ENCODE data around the gene CLPSL2.

Gene CLPSL2

GRCh38 chr6:35747877-35748276 is 28.5 kb upstream of the CLPSL2 start:
- no peak for DNase-seq

DNA sequence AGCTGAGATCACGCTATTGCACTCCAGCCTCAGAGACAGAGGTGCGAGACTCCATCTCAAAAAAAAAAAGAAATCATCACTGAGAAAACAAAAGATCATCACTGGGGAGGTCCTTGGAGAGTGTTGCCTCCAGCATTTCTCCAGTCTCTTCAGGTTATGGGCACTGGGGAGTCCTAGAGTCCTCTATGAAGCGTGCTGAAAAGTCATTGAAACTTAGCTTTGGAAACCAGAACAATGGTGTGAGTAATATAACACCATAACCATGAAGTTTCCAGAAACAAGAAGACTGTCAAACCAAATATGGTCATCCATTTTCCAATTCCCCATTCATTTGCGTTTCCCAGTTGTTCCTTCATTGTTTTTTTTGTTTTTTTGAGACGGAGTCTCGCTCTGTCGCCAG is 25.8 kb upstream of the CLPSL2 start:
- no peak for DNase-seq

- no peak for DNase-seq
Measured at GRCh38 chr6:35751594-35751993, 24.8 kb upstream of the CLPSL2 start.

- no peak for DNase-seq
Measured at GRCh38 chr6:35752330-35752729, 24.1 kb upstream of the CLPSL2 start.

DNA sequence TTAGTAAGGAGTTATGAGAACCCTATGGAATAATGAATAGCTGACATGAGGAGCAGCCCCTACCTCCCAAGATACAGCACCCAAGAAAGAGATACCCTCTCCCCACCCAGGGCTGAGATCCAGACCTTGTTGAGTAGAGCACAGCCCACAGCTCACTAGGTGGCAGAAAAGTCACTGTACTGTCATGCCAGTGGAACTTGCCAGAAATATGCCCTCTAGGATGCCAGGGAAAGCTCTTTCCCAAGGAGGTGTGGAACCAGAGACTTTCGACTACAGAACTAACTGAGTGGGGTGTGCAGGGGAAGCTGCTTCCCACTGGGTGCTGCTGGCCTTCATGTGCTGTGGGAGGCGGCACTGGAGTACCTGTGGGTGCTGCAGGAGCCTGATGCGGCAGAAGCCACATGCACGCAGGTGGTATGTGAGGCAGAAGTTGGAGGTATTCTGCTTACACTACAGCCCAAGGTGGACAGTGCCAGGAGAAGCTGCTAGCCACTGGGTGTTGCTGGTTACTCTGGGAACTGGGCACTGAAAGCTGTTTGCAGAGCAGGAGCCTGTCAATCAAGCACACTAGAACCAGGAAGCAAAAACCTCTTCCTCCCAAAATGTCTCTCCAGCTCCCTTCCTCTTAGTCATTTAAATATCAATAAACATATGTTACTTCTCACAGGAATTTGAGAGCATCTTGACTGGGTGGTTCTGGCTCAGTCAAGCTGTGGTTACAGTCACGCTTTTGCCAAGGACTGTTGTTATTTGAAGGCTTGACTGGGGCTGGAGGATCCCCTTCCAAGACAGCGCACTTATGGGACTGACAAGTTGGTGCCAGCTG is 21.7 kb upstream of the CLPSL2 start:
- DNase-seq: no peak

DNA sequence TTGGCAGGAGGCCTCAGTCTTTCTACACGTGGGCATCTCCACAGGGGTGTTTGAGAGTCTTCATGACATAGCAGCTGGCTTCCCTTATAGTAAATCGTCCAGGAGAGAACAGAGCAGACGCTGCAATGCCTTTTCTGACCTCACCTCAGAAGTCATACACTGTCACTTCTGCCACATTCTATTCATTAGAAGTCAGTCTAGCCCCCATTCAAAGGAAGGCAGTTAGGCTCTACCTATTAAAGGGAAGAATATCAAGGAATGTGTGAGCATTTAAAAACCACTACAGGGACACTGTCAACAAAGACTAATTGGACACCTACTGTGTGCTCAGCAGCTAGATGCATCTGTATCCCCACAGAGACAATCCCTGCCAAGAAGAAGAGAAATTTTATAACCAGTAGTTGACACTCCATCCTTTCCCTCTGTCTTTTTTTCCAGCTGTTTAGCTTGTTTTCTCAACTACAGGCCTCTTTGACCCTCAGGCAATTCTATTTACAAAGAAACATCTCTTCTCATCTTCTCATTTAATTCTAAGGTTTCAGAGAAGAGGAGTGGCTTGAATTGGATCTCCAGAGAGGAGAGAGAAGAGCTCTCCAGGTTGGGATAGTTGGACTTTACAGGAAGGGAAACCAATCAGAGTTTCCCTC is 21.0 kb upstream of the CLPSL2 start:
- no peak for DNase-seq

DNA sequence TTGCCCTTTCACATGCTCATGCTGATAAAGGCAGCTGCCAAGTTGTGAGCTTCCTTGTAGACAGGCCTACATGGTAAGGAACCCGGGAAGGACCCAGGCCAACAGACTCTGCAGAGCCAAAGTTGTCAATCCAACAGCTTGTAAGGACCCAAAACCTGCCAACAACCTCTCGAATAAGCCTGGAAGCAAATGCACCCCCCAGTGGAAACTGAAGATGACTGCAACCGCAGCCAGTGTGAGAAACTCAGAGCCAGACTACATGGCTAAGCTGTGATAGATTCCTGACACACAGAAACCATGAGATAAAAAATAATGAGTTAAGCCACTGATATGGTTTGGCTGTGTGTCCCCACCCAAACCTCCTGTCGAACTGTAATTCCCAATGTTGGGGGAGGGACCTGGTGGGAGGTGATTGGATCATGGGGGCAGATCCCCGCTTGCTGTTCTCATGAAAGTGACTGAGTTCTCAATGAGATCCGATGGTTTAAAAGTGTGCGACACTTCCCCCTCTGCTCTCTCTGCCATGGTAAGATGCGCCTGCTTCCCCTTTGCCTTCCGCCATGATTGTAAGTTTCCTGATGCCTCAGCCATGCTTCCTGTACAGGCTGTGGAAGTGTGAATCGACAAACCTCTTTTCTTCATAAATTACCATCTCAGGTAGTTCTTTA is 18.8 kb upstream of the CLPSL2 start:
- no peak for DNase-seq

GRCh38 chr6:35759426-35759825 is 17.0 kb upstream of the CLPSL2 start:
- no peak for DNase-seq

DNA sequence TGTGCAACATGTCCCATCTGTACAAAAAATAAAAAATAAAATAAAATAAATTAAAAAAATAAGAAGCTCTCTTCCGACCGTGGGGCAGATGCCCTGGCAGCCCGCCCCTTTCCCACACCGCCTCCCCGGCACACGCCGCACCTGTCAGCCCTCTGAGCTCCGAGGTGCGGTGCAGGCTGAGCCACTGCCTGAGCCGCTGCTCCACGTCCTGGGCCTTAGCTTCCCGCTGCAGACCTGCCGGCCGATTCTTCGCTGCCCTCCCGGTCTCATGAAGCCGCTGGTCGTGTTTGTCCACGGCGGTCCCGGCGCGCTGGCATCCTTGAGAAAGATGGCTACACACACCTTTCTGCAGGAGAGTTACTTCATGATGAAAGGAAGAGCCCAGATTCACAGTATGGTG is 10.7 kb upstream of the CLPSL2 start:
- DNase-seq: no peak

GRCh38 chr6:35769211-35769610 is 7.2 kb upstream of the CLPSL2 start:
- no peak for DNase-seq

DNA sequence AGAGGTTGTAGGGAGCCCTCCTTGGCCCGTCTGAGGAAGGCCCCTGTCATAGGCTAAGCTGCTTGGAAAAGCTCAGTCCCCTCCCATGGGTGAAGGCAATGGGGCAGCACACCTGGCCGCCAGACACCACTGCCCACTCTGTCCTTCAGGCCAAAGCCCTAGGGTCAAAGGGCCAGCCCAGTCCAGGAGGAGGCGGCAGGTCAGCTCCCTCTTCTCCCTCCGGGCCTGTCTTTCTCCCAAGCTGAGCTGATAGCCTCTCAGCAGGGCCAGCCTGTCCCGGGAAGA is 5.1 kb upstream of the CLPSL2 start:
- DNase-seq: no peak

GRCh38 chr6:35774116-35774794 is 2.1 kb upstream of the CLPSL2 start:
- no peak for DNase-seq

GRCh38 chr6:35775031-35775430 is 1.4 kb upstream of the CLPSL2 start:
- no peak for DNase-seq

DNA sequence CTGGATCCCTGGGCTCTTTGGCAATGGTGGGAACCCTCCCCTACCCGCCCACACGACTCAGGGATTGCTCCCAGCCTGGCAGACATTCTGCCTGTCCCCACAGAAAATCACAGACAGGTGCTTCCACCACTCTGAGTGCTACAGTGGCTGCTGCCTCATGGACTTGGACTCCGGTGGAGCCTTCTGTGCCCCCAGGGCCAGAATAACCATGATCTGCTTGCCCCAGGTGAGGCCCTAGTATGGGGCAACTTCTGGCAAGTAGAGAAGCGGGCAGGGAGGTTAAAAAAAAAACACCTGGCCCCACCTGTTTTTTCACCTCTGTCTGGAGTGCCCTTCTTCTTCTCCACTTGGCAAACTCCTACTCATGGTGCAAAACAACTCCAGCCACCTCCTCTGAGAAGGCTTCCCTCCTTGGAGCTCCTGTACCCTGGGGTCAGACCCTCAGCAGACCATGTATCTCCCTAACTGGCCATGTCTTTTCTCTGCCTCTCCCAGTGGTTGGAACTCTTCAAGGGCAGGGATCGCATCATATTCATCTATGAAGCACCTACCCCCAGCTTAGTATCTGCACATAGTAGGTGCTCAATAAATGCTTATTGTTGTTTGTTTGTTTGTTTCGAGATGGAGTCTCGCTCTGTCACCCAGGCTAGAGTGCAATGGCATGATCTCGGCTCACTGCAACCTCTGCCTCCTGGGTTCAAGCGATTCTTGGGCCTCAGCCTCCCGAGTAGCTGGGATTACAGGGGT is 1.1 kb downstream of the CLPSL2 start:
- no peak for DNase-seq

GRCh38 chr6:35778437-35778836 is 2.0 kb downstream of the CLPSL2 start:
- DNase-seq: no peak

DNA sequence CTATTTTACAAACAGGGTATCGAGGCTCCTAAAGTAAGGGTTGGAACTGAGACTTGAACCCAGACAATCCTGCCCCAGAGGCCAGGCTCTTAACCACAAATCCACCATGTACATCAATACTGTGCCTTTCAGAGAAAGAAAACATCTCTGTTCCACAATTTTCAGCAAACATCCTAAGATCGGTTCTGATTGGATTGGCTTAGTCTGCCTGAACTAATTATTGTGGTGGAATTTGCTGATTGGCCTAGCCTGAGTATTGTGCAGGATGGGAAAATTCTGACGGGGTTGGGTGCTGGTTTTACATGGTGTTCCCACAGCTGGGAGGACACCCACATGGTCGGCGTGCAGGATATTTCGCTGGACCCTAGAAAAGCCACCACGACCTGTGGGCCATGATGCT is 4.3 kb downstream of the CLPSL2 start, which contains the start of gene CLPSL1:
Gene CLPSL1 (plus strand): TSS at position 301 of the 400 bp plus-strand sequence. CDS start 92 bp downstream, at position 393.
- no peak for DNase-seq

- no peak for DNase-seq
Measured at GRCh38 chr6:35781290-35781689, 4.9 kb downstream of the CLPSL2 start.

DNA sequence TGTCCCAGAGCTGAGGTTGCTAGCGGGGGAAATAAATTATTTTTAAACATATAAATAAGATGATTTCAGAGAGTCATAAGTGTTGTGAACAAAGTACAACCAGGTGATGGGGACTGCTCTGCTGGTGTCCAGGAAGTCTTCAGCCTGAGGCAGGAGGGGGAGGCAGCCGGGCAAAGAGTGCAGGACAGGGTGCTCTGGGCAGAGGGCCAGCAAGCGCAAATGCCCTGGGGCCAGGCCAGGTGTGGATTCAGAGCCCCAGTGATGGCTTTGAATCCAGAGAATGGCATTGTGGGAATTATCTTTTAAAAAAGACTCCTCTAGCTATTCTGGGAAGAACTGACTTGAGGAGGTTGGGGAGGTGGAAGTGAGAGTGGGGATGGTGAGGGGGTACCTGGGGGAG is 6.0 kb downstream of the CLPSL2 start:
- no peak for DNase-seq

DNA sequence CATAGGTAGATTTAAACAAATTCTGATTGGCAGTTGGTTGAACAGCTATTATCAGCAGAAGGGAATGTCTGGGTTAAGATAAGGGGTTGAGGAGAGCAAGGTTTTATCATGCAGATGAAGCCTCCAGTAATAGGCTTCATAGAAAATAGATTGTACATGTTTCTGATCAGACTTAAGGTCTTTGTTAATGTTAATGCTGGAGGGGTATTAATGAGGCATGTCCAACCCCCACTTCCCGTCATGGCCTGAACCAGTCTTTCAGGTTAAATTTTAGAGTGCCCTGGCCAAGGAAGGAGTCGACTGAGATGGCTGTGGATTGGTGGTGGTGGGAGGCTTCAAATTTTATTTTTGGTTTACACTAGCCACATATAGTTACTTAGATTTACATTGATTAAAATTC is 7.8 kb downstream of the CLPSL2 start:
- DNase-seq: no peak

DNA sequence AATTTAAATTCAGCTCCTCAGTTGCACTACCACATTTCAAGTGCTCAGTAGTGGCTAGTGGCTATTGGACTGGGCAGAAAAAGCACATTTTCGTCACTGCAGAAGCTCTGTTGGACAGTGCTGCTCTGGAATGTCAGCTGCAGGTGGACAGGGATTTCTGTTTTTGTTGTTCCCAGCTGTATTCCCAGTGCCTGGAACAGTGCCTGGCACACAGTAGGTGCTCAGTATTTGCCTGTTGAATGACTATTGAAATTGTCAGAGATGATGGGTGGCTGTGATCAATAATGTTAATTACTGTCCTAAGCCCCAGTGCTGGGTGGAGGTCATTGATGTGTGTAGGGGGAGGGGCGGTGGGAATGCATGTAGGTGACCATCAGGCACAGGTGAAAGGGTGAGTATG is 9.9 kb downstream of the CLPSL2 start:
- DNase-seq: no peak

GRCh38 chr6:35786810-35787209 is 10.4 kb downstream of the CLPSL2 start:
- DNase-seq: no peak

- no peak for DNase-seq
Measured at GRCh38 chr6:35787266-35788218, 11.1 kb downstream of the CLPSL2 start.
